Keratinocyte (primary cell): Measurements from ENCODE around the gene IFTAP. TPM values are rescaled to one million over a fixed set of nuclear protein-coding genes. Genes with fewer than 3 reads are reported as not detected.
"Not testable (repeated sequence)": the region's sequence is repeated elsewhere in the genome, so short reads cannot be mapped to it uniquely, and the experiment has no call there.

Source experiments
- DNase-seq: peaks from one replicate; pipeline ENCODE4 v3.0.0-alpha.2; 2011; ENCODE audit warnings: low read depth, missing footprints, low spot score
- FAIRE-seq: peaks from 2 replicates; lab custom pipeline; 2011; peaks lifted over from hg19 to GRCh38; lab: Jason Lieb, UNC
- H2AFZ ChIP-seq: 2 replicates; pipeline ENCODE4 v1.6.0; 2012; ENCODE audit warnings: low read length, control low read depth, inconsistent platforms; ENCODE audit not compliant: control insufficient read depth
- H3K27ac ChIP-seq: 2 replicates; pipeline ENCODE4 v1.5.1; 2011; ENCODE audit warnings: low read length; ENCODE audit not compliant: control insufficient read depth, insufficient read depth
- H3K27me3 ChIP-seq: 3 replicates; pipeline ENCODE4 v1.6.0; 2011; ENCODE audit warnings: low read length; ENCODE audit not compliant: control insufficient read depth, insufficient read depth; ENCODE audit errors: extremely low read depth
- H3K36me3 ChIP-seq, 2 experiments: 2 replicates in 1 of 2; 3 replicates in 1 of 2; pipeline ENCODE4 v1.5.1; 2011; ENCODE audit warnings: low read length in 2 of 2, mild to moderate bottlenecking in 1 of 2; ENCODE audit not compliant: control insufficient read depth in 2 of 2, insufficient read depth in 2 of 2; ENCODE audit errors: extremely low read depth in 1 of 2
- H3K4me1 ChIP-seq: 3 replicates; pipeline ENCODE4 v1.5.1; 2011; ENCODE audit warnings: low read length; ENCODE audit not compliant: control insufficient read depth, insufficient read depth; ENCODE audit errors: extremely low read depth
- H3K4me2 ChIP-seq: 3 replicates; pipeline ENCODE4 v1.6.0; 2011; ENCODE audit warnings: low read depth, low read length; ENCODE audit not compliant: control insufficient read depth, insufficient read depth; ENCODE audit errors: extremely low read depth
- H3K4me3 ChIP-seq, 3 experiments: fragments of 200-600 bp in 1 of 3; sonication (generic) in 1 of 3; 2 replicates in 2 of 3; 3 replicates in 1 of 3; pipeline ENCODE4 v1.5.1; 2011 to 2016; ENCODE audit warnings: low read length in 3 of 3, mild to moderate bottlenecking in 3 of 3, control low read depth in 2 of 3, inconsistent platforms in 1 of 3, low read depth in 1 of 3, mixed read lengths in 1 of 3, mixed run types in 1 of 3, moderate library complexity in 1 of 3; ENCODE audit not compliant: control insufficient read depth in 2 of 3, insufficient read depth in 2 of 3; ENCODE audit errors: extremely low read depth in 1 of 3
- H3K79me2 ChIP-seq: 2 replicates; pipeline ENCODE4 v1.6.0; 2012; ENCODE audit warnings: low read length; ENCODE audit not compliant: control insufficient read depth, insufficient read depth
- H3K9ac ChIP-seq: 3 replicates; pipeline ENCODE4 v1.6.0; 2011; ENCODE audit warnings: low read length; ENCODE audit not compliant: control insufficient read depth, insufficient read depth; ENCODE audit errors: extremely low read depth
- H3K9me1 ChIP-seq: 3 replicates; pipeline ENCODE4 v1.6.0; 2011; ENCODE audit warnings: low read length; ENCODE audit not compliant: control insufficient read depth, insufficient read depth; ENCODE audit errors: extremely low read depth
- H3K9me3 ChIP-seq: 2 replicates; pipeline ENCODE4 v1.5.1; 2012; ENCODE audit warnings: low read depth, low read length; ENCODE audit not compliant: control insufficient read depth
- H4K20me1 ChIP-seq: 3 replicates; pipeline ENCODE4 v1.6.0; 2011; ENCODE audit warnings: low read length; ENCODE audit not compliant: control insufficient read depth, insufficient read depth; ENCODE audit errors: extremely low read depth
- CTCF ChIP-seq, 3 experiments: IDR thresholded peaks in 1 of 3; conservative IDR thresholded peaks in 1 of 3; optimal IDR thresholded peaks in 1 of 3; 2 replicates in 2 of 3; 3 replicates in 1 of 3; pipeline versions ENCODE3 to v1.5.1; 2011; ENCODE audit warnings: low read length in 3 of 3, mild to moderate bottlenecking in 3 of 3, moderate library complexity in 2 of 3, control low read depth in 1 of 3, inconsistent platforms in 1 of 3; ENCODE audit not compliant: insufficient read depth in 2 of 3; ENCODE audit errors: extremely low read depth in 1 of 3
- EZH2 ChIP-seq: IDR thresholded peaks from one replicate; pipeline ENCODE4 v1.6.1; 2012; ENCODE audit warnings: inconsistent platforms, mild to moderate bottlenecking, low read length, moderate library complexity
- dilution Hi-C: fragments of 300-500 bp; cut with MboI; formaldehyde crosslinking; loops from one replicate; pipeline ENCODE4 v1.7.0; 2020; ENCODE audit warnings: low sequenced_read_pairs; ENCODE audit not compliant: extremely low pct_ligation_motif_present
- polyA plus RNA-seq, 5 experiments: library from polyadenylated mRNA; depleted of rRNA in 3 of 5; stranded (reverse) in 3 of 5; stranded (forward) in 1 of 5; unstranded in 1 of 5; fragments of >200 nt; gene quantifications; 1 replicate in 1 of 5; 2 replicates in 3 of 5; 3 replicates in 1 of 5; pipeline versions ENCODE4 v1.2.1 to v1.2.3, GENCODE V29; 2011 to 2012; ENCODE audit warnings: missing spikeins in 2 of 5, low read depth in 1 of 5, low replicate concordance in 1 of 5

IFTAP gene
- polyA plus RNA-seq, 1 donor (not counting 4 experiments of a cell fraction or from before 2014, with no cell fraction given), result 22.8 TPM

- FAIRE-seq, result no peak
- H3K9ac ChIP-seq, result no peak overlapping the region
- no peak overlapping the region for H3K27ac ChIP-seq
- TF ChIP-seq CTCF (optimal IDR thresholded peaks at IDR 0.05 in 1 of 3, IDR thresholded peaks at IDR 0.05 in 1 of 3, conservative IDR thresholded peaks at IDR 0.05 in 1 of 3; ENCODE audit: extremely low read depth in 1 of 3, insufficient read depth in 2 of 3, low read length in 3 of 3), result no peak
- TF ChIP-seq EZH2, result no peak
- H3K27me3 ChIP-seq, result no peaks in the 10 kb centered on the region
- H4K20me1 ChIP-seq, result no peaks in the 10 kb centered on the region
- H2AFZ ChIP-seq, result no peak overlapping the region
- no peaks in the 10 kb centered on the region for H3K9me1 ChIP-seq
- no peak for DNase-seq
- no peak overlapping the region for H3K4me2 ChIP-seq
- H3K79me2 ChIP-seq, result no peaks in the 10 kb centered on the region
- H3K36me3 ChIP-seq, result no peaks in the 10 kb centered on the region
- H3K9me3 ChIP-seq, result no peaks in the 10 kb centered on the region
- H3K4me3 ChIP-seq, result no peak overlapping the region
- H3K4me1 ChIP-seq, result no peaks in the 10 kb centered on the region
- dilution Hi-C loops, result no loop called here
These were observed 44.3 kb downstream of the IFTAP start for GRCh38 chr11:36638556-36638955.

- no peaks in the 10 kb centered on the region for H3K9me3 ChIP-seq
- no peaks in the 10 kb centered on the region for H3K9me1 ChIP-seq
- H3K27ac ChIP-seq, result no peak overlapping the region
- no peaks in the 10 kb centered on the region for H4K20me1 ChIP-seq
- H3K36me3 ChIP-seq, result no peaks in the 10 kb centered on the region
- dilution Hi-C loops, result no loop called here
- DNase-seq (no peak), FAIRE-seq (no peak)
- no peaks in the 10 kb centered on the region for H3K79me2 ChIP-seq
- no peaks in the 10 kb centered on the region for H3K27me3 ChIP-seq
- no peak overlapping the region for H2AFZ ChIP-seq
- H3K4me3 ChIP-seq, result no peak overlapping the region
- H3K4me1 ChIP-seq, result no peaks in the 10 kb centered on the region
- no peak overlapping the region for H3K9ac ChIP-seq
- TF ChIP-seq EZH2 (no peak), CTCF (optimal IDR thresholded peaks at IDR 0.05 in 1 of 3, IDR thresholded peaks at IDR 0.05 in 1 of 3, conservative IDR thresholded peaks at IDR 0.05 in 1 of 3; ENCODE audit: extremely low read depth in 1 of 3, insufficient read depth in 2 of 3, low read length in 3 of 3) (no peak)
- H3K4me2 ChIP-seq, result no peak overlapping the region
These were observed 63.4 kb downstream of the IFTAP start for GRCh38 chr11:36657610-36658267.

GRCh38 chr11:36661359-36661758 is 67.1 kb downstream of the IFTAP start:
- H3K27ac ChIP-seq, H3K27me3 ChIP-seq, H2AFZ ChIP-seq, H3K4me1 ChIP-seq, H3K9ac ChIP-seq, H4K20me1 ChIP-seq, FAIRE-seq, H3K9me1 ChIP-seq, DNase-seq, H3K36me3 ChIP-seq, H3K9me3 ChIP-seq, H3K79me2 ChIP-seq, H3K4me2 ChIP-seq, H3K4me3 ChIP-seq, dilution Hi-C loops: not testable (repeated sequence)
